WTC11 (cell line): ENCODE results near the gene CSF1R.

Source experiments
- AFF4 ChIP-seq: sonication (generic); formaldehyde crosslinking; IDR thresholded peaks from 2 replicates; pipeline ENCODE4 v1.8.1; 2023; ENCODE audit warnings: mild to moderate bottlenecking, missing genetic modification reagents, borderline replicate concordance
- CREB1 ChIP-seq: sonication (generic); formaldehyde crosslinking; IDR thresholded peaks from 2 replicates; pipeline ENCODE4 v1.8.0; 2023; ENCODE audit warnings: mild to moderate bottlenecking, missing genetic modification reagents
- CTCF ChIP-seq: fragments of 200-600 bp; IDR thresholded peaks from 2 replicates; pipeline ENCODE4 v1.8.0; 2022; ENCODE audit warnings: antibody characterized with exemption
- E2F5 ChIP-seq: sonication (generic); formaldehyde crosslinking; IDR thresholded peaks from 2 replicates; pipeline ENCODE4 v1.8.1; 2022; ENCODE audit warnings: mild to moderate bottlenecking, moderate library complexity, missing genetic modification reagents
- ELF4 ChIP-seq: sonication (generic); formaldehyde crosslinking; IDR thresholded peaks from 2 replicates; pipeline ENCODE4 v1.8.1; 2022; ENCODE audit warnings: low read depth, mild to moderate bottlenecking, moderate library complexity, missing genetic modification reagents
- FOXP4 ChIP-seq: sonication (generic); formaldehyde crosslinking; IDR thresholded peaks from 2 replicates; pipeline ENCODE4 v1.8.0; 2022; ENCODE audit warnings: mild to moderate bottlenecking, missing genetic modification reagents
- NR3C1 ChIP-seq: sonication (generic); formaldehyde crosslinking; conservative IDR thresholded peaks from 2 replicates; pipeline ENCODE4 v1.8.1; 2023; ENCODE audit warnings: low read depth, mild to moderate bottlenecking, missing genetic modification reagents
- SP1 ChIP-seq: sonication (generic); formaldehyde crosslinking; conservative IDR thresholded peaks from 2 replicates; pipeline ENCODE4 v1.8.1; 2022; ENCODE audit warnings: missing genetic modification reagents
- STAT6 ChIP-seq: sonication (generic); formaldehyde crosslinking; conservative IDR thresholded peaks from 2 replicates; pipeline ENCODE4 v1.8.1; 2023; ENCODE audit warnings: mild to moderate bottlenecking, low read depth, missing genetic modification reagents, moderate library complexity
- TCF7 ChIP-seq: sonication (generic); formaldehyde crosslinking; IDR thresholded peaks from 2 replicates; pipeline ENCODE4 v1.8.0; 2022; ENCODE audit warnings: mild to moderate bottlenecking, low read depth, missing genetic modification reagents, moderate library complexity
- TP53 ChIP-seq: sonication (generic); formaldehyde crosslinking; IDR thresholded peaks from 2 replicates; pipeline ENCODE4 v1.8.1; 2023; ENCODE audit warnings: mild to moderate bottlenecking, missing genetic modification reagents
- USF1 ChIP-seq: sonication (generic); formaldehyde crosslinking; IDR thresholded peaks from 2 replicates; pipeline ENCODE4 v1.8.0; 2022; ENCODE audit warnings: mild to moderate bottlenecking, missing genetic modification reagents
- ZNF423 ChIP-seq: fragments of 250-450 bp; sonication (Bioruptor Pico); IDR thresholded peaks from 2 replicates; pipeline ENCODE4 v2.1.2; 2022; ENCODE audit warnings: mild to moderate bottlenecking, moderate library complexity

GRCh38 chr5:150070821-150071220 lies 15.5 kb downstream of the CSF1R start:
- TF ChIP-seq SP1 (CRISPR knock-in tag) (no peak), NR3C1 (CRISPR knock-in tag) (no peak), CTCF (no peak), ZNF423 (CRISPR knock-in tag) (no peak), FOXP4 (CRISPR knock-in tag) (no peak), E2F5 (no peak), TP53 (CRISPR knock-in tag) (no peak), USF1 (CRISPR knock-in tag) (no peak), STAT6 (no peak), CREB1 (CRISPR knock-in tag) (no peak), TCF7 (CRISPR knock-in tag) (no peak), AFF4 (CRISPR knock-in tag) (no peak), ELF4 (CRISPR knock-in tag) (no peak)
